Mesenchymal stem cell (in vitro differentiated cells and primary cell): ENCODE measurements around the gene HDAC6.

Source experiments
- DNase-seq: peaks from one replicate; pipeline ENCODE4 v3.0.0-alpha.2; 2013
- H2AFZ ChIP-seq: one replicate; pipeline ENCODE4 v1.6.1; 2013; ENCODE audit warnings: low read depth, mild to moderate bottlenecking, control low read depth, inconsistent platforms, low read length, moderate library complexity
- H2AK5ac ChIP-seq: 2 replicates; pipeline ENCODE4 v1.6.1; 2013; ENCODE audit warnings: low read length, moderate library complexity, mild to moderate bottlenecking, inconsistent platforms; ENCODE audit not compliant: severe bottlenecking
- H2BK120ac ChIP-seq: one replicate; pipeline ENCODE4 v1.6.1; 2013; ENCODE audit warnings: low read depth, mild to moderate bottlenecking, inconsistent platforms, low read length, moderate library complexity
- H2BK12ac ChIP-seq, 2 experiments: one replicate each; pipeline ENCODE4 v1.6.1; 2013; ENCODE audit warnings: inconsistent platforms in 2 of 2, low read length in 2 of 2, mild to moderate bottlenecking in 2 of 2, moderate library complexity in 2 of 2, control low read depth in 1 of 2
- H2BK15ac ChIP-seq: one replicate; pipeline ENCODE4 v1.6.1; 2013; ENCODE audit warnings: mild to moderate bottlenecking, low read depth, inconsistent platforms; ENCODE audit not compliant: poor library complexity, severe bottlenecking
- H2BK5ac ChIP-seq: 2 replicates; pipeline ENCODE4 v1.6.1; 2013; ENCODE audit warnings: low read depth, mild to moderate bottlenecking, low read length, control low read depth, inconsistent platforms; ENCODE audit not compliant: poor library complexity, severe bottlenecking
- H3K14ac ChIP-seq, 2 experiments: one replicate each; pipeline ENCODE4 v1.6.1; 2013; ENCODE audit warnings: inconsistent platforms in 2 of 2, low read length in 2 of 2, control low read depth in 1 of 2, mild to moderate bottlenecking in 1 of 2, moderate library complexity in 1 of 2
- H3K18ac ChIP-seq, 2 experiments: one replicate each; pipeline ENCODE4 v1.6.1; 2013; ENCODE audit warnings: inconsistent platforms in 2 of 2, low read length in 2 of 2, control low read depth in 1 of 2, low read depth in 1 of 2, mild to moderate bottlenecking in 1 of 2
- H3K23ac ChIP-seq, 2 experiments: one replicate each; pipeline ENCODE4 v1.6.1; 2013; ENCODE audit warnings: inconsistent platforms in 2 of 2, low read length in 2 of 2, mild to moderate bottlenecking in 2 of 2, moderate library complexity in 2 of 2, control low read depth in 1 of 2
- H3K27ac ChIP-seq: 2 replicates; pipeline ENCODE4 v1.5.1; 2013; ENCODE audit warnings: mild to moderate bottlenecking, moderate library complexity, low read length, control low read depth, inconsistent platforms; ENCODE audit not compliant: poor library complexity, severe bottlenecking
- H3K27me3 ChIP-seq, 2 experiments: 2 replicates each; pipeline versions ENCODE4 v1.6.1 to v1.7.0; 2013; ENCODE audit warnings: low read length in 2 of 2, mild to moderate bottlenecking in 2 of 2, moderate library complexity in 2 of 2, control low read depth in 1 of 2, inconsistent platforms in 1 of 2; ENCODE audit not compliant: control insufficient read depth in 1 of 2, insufficient read depth in 1 of 2
- H3K36me3 ChIP-seq, 2 experiments: 2 replicates each; pipeline versions ENCODE4 v1.6.1 to v1.7.0; 2013; ENCODE audit warnings: low read length in 2 of 2, control low read depth in 1 of 2, inconsistent platforms in 1 of 2, low read depth in 1 of 2, mild to moderate bottlenecking in 1 of 2; ENCODE audit not compliant: insufficient read depth in 2 of 2, control insufficient read depth in 1 of 2
- H3K4ac ChIP-seq, 2 experiments: one replicate each; pipeline ENCODE4 v1.6.1; 2013; ENCODE audit warnings: inconsistent platforms in 2 of 2, low read length in 2 of 2, mild to moderate bottlenecking in 2 of 2, moderate library complexity in 2 of 2, control low read depth in 1 of 2, low read depth in 1 of 2
- H3K4me1 ChIP-seq: 2 replicates; pipeline ENCODE4 v1.6.1; 2013; ENCODE audit warnings: low read depth, low read length, control low read depth; ENCODE audit not compliant: control insufficient read depth, insufficient read depth
- H3K4me2 ChIP-seq: 2 replicates; pipeline ENCODE4 v1.6.1; 2013; ENCODE audit warnings: low read length, mild to moderate bottlenecking, inconsistent platforms; ENCODE audit not compliant: poor library complexity, severe bottlenecking
- H3K4me3 ChIP-seq, 2 experiments: 2 replicates each; pipeline versions ENCODE4 v1.5.1 to v1.7.0; 2013; ENCODE audit warnings: low read length in 2 of 2, mild to moderate bottlenecking in 2 of 2, control low read depth in 1 of 2, low read depth in 1 of 2; ENCODE audit not compliant: insufficient read depth in 1 of 2
- H3K79me1 ChIP-seq: replicated peaks from 2 replicates; pipeline ENCODE4 v1.6.1; 2013; ENCODE audit warnings: mild to moderate bottlenecking, control low read depth, low read length, inconsistent platforms; ENCODE audit not compliant: poor library complexity, severe bottlenecking
- H3K9ac ChIP-seq: 2 replicates; pipeline ENCODE4 v1.7.0; 2013; ENCODE audit warnings: mild to moderate bottlenecking, low read length, moderate library complexity
- H3K9me3 ChIP-seq: 2 replicates; pipeline ENCODE4 v1.7.0; 2013; ENCODE audit warnings: mild to moderate bottlenecking, low read length; ENCODE audit not compliant: control insufficient read depth
- H4K8ac ChIP-seq: one replicate; pipeline ENCODE4 v1.6.1; 2013; ENCODE audit warnings: inconsistent platforms, mild to moderate bottlenecking, low read length, moderate library complexity
- H4K91ac ChIP-seq: one replicate; pipeline ENCODE4 v1.6.1; 2013; ENCODE audit warnings: mild to moderate bottlenecking, low read length, inconsistent platforms
- WGBS: methylation state at CpG from one replicate; pipeline ENCODE4 v1.1.7; 2013; ENCODE audit warnings: mixed read lengths; 5-methylcytosine and 5-hydroxymethylcytosine counted together

Gene HDAC6

DNA sequence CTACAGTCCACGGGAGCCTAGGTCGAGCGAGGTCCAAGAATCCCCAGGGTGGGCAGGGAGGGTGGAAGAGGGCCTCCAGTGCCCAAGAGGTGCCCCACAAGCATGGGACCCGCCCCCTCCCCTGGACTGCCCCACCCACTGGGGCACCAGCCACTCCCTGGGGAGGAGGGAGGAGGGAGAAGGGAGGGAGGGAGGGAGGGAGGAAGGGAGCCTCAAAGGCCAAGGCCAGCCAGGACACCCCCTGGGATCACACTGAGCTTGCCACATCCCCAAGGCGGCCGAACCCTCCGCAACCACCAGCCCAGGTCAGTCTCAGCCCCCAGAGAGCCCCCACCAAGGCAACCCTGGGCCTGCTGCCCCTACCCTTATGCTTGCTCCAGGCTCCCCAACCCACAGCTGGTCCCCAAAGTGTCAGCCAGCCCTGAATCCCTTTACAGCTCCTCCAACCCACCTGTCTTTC is 15.5 kb upstream of the HDAC6 start, which contains the start of gene GATA1:
GATA1 (plus strand) TSS at position 250 of the 460 bp plus-strand sequence. CDS start 4,520 bp downstream, outside the sequence.
- no peaks in the 10 kb centered on the region for H3K4me1 ChIP-seq
- no peak within 1 kb of the TSS for H2BK120ac ChIP-seq
- H4K91ac ChIP-seq: no peak within 1 kb of the TSS
- peaks cover 8 to 63% of the 10 kb centered on the region in 2 experiments for H3K27me3 ChIP-seq
- H3K79me1 ChIP-seq: no peaks in the 10 kb centered on the region
- no peak within 1 kb of the TSS for H3K4me3 ChIP-seq
- no peak within 1 kb of the TSS for H3K14ac ChIP-seq
- H2BK12ac ChIP-seq: no peak within 1 kb of the TSS
- H3K9me3 ChIP-seq: no peaks in the 10 kb centered on the region
- no peak within 1 kb of the TSS for H3K23ac ChIP-seq
- H2AK5ac ChIP-seq: no peak within 1 kb of the TSS
- no peak within 1 kb of the TSS for H4K8ac ChIP-seq
- H2BK15ac ChIP-seq: no peak within 1 kb of the TSS
- H3K4ac ChIP-seq: no peak within 1 kb of the TSS
- no peak within 1 kb of the TSS for H3K18ac ChIP-seq
- no peak within 1 kb of the TSS for H3K9ac ChIP-seq
- no peak within 1 kb of the TSS for H3K4me2 ChIP-seq
- no peak within 1 kb of the TSS for H2AFZ ChIP-seq
- WGBS: 92% methylated on average over 3 of the region's 7 CpGs
- no peak within 1 kb of the TSS for H2BK5ac ChIP-seq
- H3K27ac ChIP-seq: no peak within 1 kb of the TSS
- no peaks in the 10 kb centered on the region for H3K36me3 ChIP-seq
- DNase-seq: no peak

DNA sequence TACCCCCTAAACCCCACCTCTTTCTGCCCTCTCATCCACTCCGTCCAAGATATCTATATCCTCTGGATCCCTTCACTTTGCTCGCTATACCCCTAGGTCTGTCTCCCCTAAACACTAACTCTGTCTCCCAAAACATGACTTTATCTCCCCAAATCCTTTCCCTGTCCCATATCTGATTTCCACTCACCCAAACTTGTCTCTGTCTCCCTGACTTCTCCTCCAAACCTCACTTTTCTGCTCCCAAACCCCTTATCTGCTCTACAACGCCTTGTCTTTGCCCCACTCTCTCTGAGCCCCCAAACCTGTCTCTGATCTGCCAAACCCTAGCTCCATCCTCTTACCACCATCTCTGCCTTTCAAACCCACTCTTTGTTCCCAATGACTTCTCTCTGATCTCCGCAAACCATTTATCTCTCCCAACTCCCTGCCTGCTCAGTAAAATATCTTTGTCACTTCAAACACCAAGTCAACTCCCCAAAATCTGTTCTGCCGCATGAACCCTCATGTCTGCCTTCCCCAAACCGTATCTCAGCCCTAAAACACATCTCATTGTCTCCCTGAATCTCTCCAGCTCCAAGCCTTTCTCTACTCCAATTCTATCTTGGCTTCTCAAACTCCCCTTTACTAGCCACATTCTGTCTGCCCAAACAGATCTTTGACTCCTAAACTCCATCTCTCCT is 14.9 kb upstream of the HDAC6 start:
- H3K27ac ChIP-seq: no peak overlapping the region
- WGBS: 74% methylated on average over 6 of the region's 6 CpGs
- no peak for DNase-seq
- H2BK120ac ChIP-seq: no peak overlapping the region
- no peak overlapping the region for H2BK15ac ChIP-seq
- H2BK12ac ChIP-seq: no peak overlapping the region
- H3K14ac ChIP-seq: no peak overlapping the region
- no peak overlapping the region for H4K8ac ChIP-seq
- H3K4me2 ChIP-seq: no peak overlapping the region
- H3K4me3 ChIP-seq: no peak overlapping the region
- H3K18ac ChIP-seq: no peak overlapping the region
- no peak overlapping the region for H3K9ac ChIP-seq
- H3K4ac ChIP-seq: no peak overlapping the region
- H3K4me1 ChIP-seq: no peaks in the 10 kb centered on the region
- no peaks in the 10 kb centered on the region for H3K36me3 ChIP-seq
- no peaks in the 10 kb centered on the region for H3K9me3 ChIP-seq
- no peak overlapping the region for H3K23ac ChIP-seq
- no peak overlapping the region for H2BK5ac ChIP-seq
- no peak overlapping the region for H4K91ac ChIP-seq
- H2AK5ac ChIP-seq: no peak overlapping the region
- H3K27me3 ChIP-seq: peaks cover 8 to 67% of the 10 kb centered on the region in 2 experiments
- no peak overlapping the region for H2AFZ ChIP-seq
- H3K79me1 ChIP-seq: no peaks in the 10 kb centered on the region

DNA sequence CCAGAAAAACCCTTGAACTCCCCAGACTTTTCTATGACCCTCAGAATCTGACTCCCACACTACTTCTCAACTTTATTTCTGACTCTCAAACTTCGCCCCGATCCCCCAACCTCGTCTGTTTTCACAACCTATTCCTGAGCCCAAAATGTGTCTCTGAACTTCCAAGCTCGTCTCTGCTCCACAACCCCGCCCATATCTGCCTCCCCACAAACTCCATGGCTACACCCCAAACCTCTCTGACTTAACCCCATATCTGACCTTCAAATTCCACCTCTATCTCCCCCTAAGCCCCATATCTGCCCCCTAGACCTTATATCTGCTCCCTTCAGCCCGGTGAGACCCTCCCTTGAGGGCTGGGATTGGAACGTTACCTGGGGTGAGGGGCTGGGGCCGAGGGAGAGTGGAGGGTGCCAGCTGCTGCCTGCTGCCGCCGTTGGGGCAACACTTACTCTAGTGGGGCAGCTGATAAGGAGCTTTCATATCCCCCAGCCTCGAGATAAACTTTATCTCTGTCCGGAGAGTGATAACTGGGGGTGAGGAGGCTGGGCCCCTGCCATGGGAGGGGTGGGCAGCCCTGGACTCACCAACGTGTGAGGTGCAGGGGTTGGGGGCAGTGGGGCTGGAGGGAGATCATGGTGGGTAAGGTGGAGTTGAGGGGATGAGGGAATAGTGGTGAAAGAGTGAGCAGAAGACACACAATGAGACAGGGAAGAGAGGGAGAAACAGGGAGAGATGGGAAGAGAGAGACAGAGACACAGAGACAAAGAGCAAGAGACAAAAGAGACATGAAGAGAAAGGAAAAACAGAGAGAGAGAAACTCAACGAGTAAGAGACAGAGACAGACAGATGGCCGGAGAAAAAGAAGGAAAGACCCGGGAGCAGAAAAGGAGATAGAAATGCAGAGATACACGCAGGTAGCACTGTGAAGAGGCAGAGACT is 14.1 kb upstream of the HDAC6 start:
- no peak overlapping the region for H4K91ac ChIP-seq
- no peaks in the 10 kb centered on the region for H3K36me3 ChIP-seq
- no peak overlapping the region for H3K23ac ChIP-seq
- no peak for DNase-seq
- no peak overlapping the region for H3K9ac ChIP-seq
- H2AK5ac ChIP-seq: no peak overlapping the region
- H2BK15ac ChIP-seq: no peak overlapping the region
- H3K27ac ChIP-seq: no peak overlapping the region
- H3K4me2 ChIP-seq: no peak overlapping the region
- no peaks in the 10 kb centered on the region for H3K79me1 ChIP-seq
- no peak overlapping the region for H2AFZ ChIP-seq
- H3K14ac ChIP-seq: no peak overlapping the region
- no peaks in the 10 kb centered on the region for H3K9me3 ChIP-seq
- H2BK120ac ChIP-seq: no peak overlapping the region
- H3K4ac ChIP-seq: no peak overlapping the region
- H4K8ac ChIP-seq: no peak overlapping the region
- no peak overlapping the region for H3K4me3 ChIP-seq
- no peak overlapping the region for H2BK12ac ChIP-seq
- H3K4me1 ChIP-seq: no peaks in the 10 kb centered on the region
- H2BK5ac ChIP-seq: no peak overlapping the region
- 76% methylated on average over 17 of the region's 17 CpGs for WGBS
- no peak overlapping the region for H3K18ac ChIP-seq
- peaks cover 8 to 71% of the 10 kb centered on the region in 2 experiments for H3K27me3 ChIP-seq
